Measurements from ENCODE around the gene PPP2R5D. TPM values are rescaled to one million over a fixed set of nuclear protein-coding genes. Genes with fewer than 3 reads are reported as not detected.
A peak's percentile ranks its signal among the peaks of the same experiment; 100 is the strongest.

PPP2R5D gene
- total and polyA plus RNA-seq, 9 of the 15 experiments (the other 6 are each of a cell fraction or from before 2014, with no cell fraction given) = 1.3 to 96.1 (median 38.4) TPM

- Histone ChIP-seq H3K4me2 (ENCODE audit: insufficient read depth, low read length) (peak overlapping the region; percentile 100), H3K27me3 (ENCODE audit: control insufficient read depth in 2 of 2, insufficient read depth in 2 of 2, low read length in 2 of 2) (no peaks in the 10 kb centered on the region), H3K36me3 (ENCODE audit: control insufficient read depth, insufficient read depth, low read length) (peaks cover 75% of the 10 kb centered on the region), H3K9me1 (ENCODE audit: control insufficient read depth, insufficient read depth, low read length) (no peaks in the 10 kb centered on the region), H2AFZ (ENCODE audit: low read depth, low read length) (no peak overlapping the region), H3K9ac (ENCODE audit: insufficient read depth in 1 of 2, low read depth in 2 of 2, low read length in 2 of 2) (peak overlapping the region; percentile 82 to 94; a peak in 1 of 4 replicates), H3K4me3 (no peak overlapping the region), H3K27ac (ENCODE audit: extremely low read depth, low read depth, low read length) (peak overlapping the region; percentile 83), H3K4me1 (replicated peaks in 1 of 2; ENCODE audit: control insufficient read depth in 2 of 2, insufficient read depth in 2 of 2, low read length in 2 of 2) (peaks cover 41% of the 10 kb centered on the region in 2 experiments), H3K9me3 (replicated peaks; ENCODE audit: control insufficient read depth, insufficient read depth, low read depth, low read length) (no peaks in the 10 kb centered on the region), H3K79me2 (ENCODE audit: control insufficient read depth, insufficient read depth, low read length) (peaks cover 65% of the 10 kb centered on the region), H4K20me1 (replicated peaks; ENCODE audit: control insufficient read depth, insufficient read depth, low read length) (no peaks in the 10 kb centered on the region)
- 89% methylated on average over 3 of the region's 3 CpGs for WGBS (ENCODE audit: insufficient coverage, low coverage, missing lambda C conversion rate)
- POLR2A ChIA-PET = interaction anchor here (0.6 to 2.5 kb wide), 9 partner anchors 9 to 894 kb away, joined by 3 to 17 read pairs (median 4); partner anchors contain the start of genes CNPY3, CUL7 and PEX6
- FAIRE-seq (no peak), ATAC-seq (no peak), DNase-seq (ENCODE audit: extremely low read depth in 1 of 4, low spot score in 3 of 4) (no peak)
- in situ Hi-C loops (cut with MboI) (no loop called here), intact Hi-C loops (cut with micrococcal nuclease) (no loop called here)
- CTCF ChIA-PET (ENCODE audit: low intra/inter-chr PET ratio) = no interaction called here
- no TSS peak for BruUV-seq (replicated peaks)
- TF ChIP-seq NFE2 (IDR thresholded peaks at IDR 0.05; ENCODE audit: low read depth) (peak; percentile 49), ZNF778 (CRISPR knock-in tag; IDR thresholded peaks at IDR 0.05) (no peak), ZNF316 (IDR thresholded peaks at IDR 0.05) (peak; percentile 91), ZNF785 (CRISPR knock-in tag; IDR thresholded peaks at IDR 0.05) (no peak), MAFG (tag; conservative IDR thresholded peaks at IDR 0.05) (peak; percentile 46; the same call in 1 of the 2 replicates), CSDE1 (IDR thresholded peaks at IDR 0.05) (no peak), LARP7 (IDR thresholded peaks at IDR 0.05) (no peak), PHTF2 (CRISPR knock-in tag; IDR thresholded peaks at IDR 0.05) (no peak), ARID3B (CRISPR knock-in tag; IDR thresholded peaks at IDR 0.05; ENCODE audit: borderline replicate concordance) (no peak), C11orf30 (IDR thresholded peaks at IDR 0.05; ENCODE audit: low read depth) (peak; percentile 75)
Observed at GRCh38 chr6:43020052-43020705, 35.8 kb downstream of the PPP2R5D start.

Data from K562 (cell line).